SK-N-SH (cell line): Measurements from ENCODE around the gene RPAP2. TPM values are rescaled to one million over a fixed set of nuclear protein-coding genes. Genes with fewer than 3 reads are reported as not detected.

ENCODE experiments used
- CTCF ChIA-PET: fragments of 300-600, 350-600 bp; formaldehyde crosslinking; extraction: SDS; loops from one replicate; lab custom pipeline; 2021; lab: Yijun Ruan, JAX
- POLR2A ChIA-PET: fragments of 350-600 bp; sonication (Branson Sonifier 250); formaldehyde crosslinking; extraction: SDS; loops from one replicate; lab custom pipeline; 2020; ENCODE audit warnings: antibody characterized with exemption, inconsistent platforms; lab: Yijun Ruan, JAX
- DNase-seq: peaks from one replicate; pipeline ENCODE4 v3.0.0; 2012
- H2AFZ ChIP-seq: fragments of 200-600 bp; sonication (generic); 2 replicates; pipeline ENCODE4 v1.8.1; 2016; ENCODE audit warnings: antibody characterized with exemption, mild to moderate bottlenecking, low read depth
- H3F3A ChIP-seq: fragments of 200-600 bp; sonication (generic); replicated peaks from 2 replicates; pipeline ENCODE3; 2016; ENCODE audit warnings: antibody characterized with exemption, mild to moderate bottlenecking; ENCODE audit not compliant: insufficient read depth
- H3K27ac ChIP-seq, 2 experiments: fragments of 200-500 bp in 1 of 2; fragments of 200-600 bp in 1 of 2; sonication (Bioruptor generic) in 1 of 2; sonication (generic), shearing (Covaris generic) in 1 of 2; 2 replicates each; pipeline versions ENCODE4 v1.5.1 to v1.6.1; 2014 to 2016; ENCODE audit warnings: low read depth in 2 of 2, inconsistent platforms in 1 of 2, low read length in 1 of 2, mild to moderate bottlenecking in 1 of 2, mixed read lengths in 1 of 2
- H3K27me3 ChIP-seq: fragments of 200-600 bp; sonication (generic), shearing (Covaris generic); 2 replicates; pipeline ENCODE4 v1.6.1; 2016; ENCODE audit warnings: mixed run types; ENCODE audit not compliant: insufficient read depth
- H3K36me3 ChIP-seq, 2 experiments: fragments of 200-500 bp in 1 of 2; fragments of 200-600 bp in 1 of 2; sonication (Bioruptor generic) in 1 of 2; sonication (generic) in 1 of 2; replicated peaks in 1 of 2; 2 replicates each; pipeline versions ENCODE3 to v1.5.1; 2014 to 2016; ENCODE audit warnings: low read length in 1 of 2, mild to moderate bottlenecking in 1 of 2; ENCODE audit not compliant: insufficient read depth in 2 of 2, control insufficient read depth in 1 of 2
- H3K4me1 ChIP-seq, 2 experiments: fragments of 200-500 bp in 1 of 2; fragments of 200-600 bp in 1 of 2; sonication (Bioruptor generic) in 1 of 2; sonication (generic), shearing (Covaris generic) in 1 of 2; 2 replicates each; pipeline versions ENCODE4 v1.5.1 to v1.6.1; 2014 to 2016; ENCODE audit warnings: low read depth in 1 of 2, low read length in 1 of 2, mixed run types in 1 of 2; ENCODE audit not compliant: insufficient read depth in 2 of 2, control insufficient read depth in 1 of 2
- H3K4me2 ChIP-seq: fragments of 200-600 bp; sonication (generic), shearing (Covaris generic); 2 replicates; pipeline ENCODE4 v1.6.1; 2017; ENCODE audit warnings: mixed run types
- H3K4me3 ChIP-seq, 2 experiments: fragments of 200-500 bp in 1 of 2; fragments of 200-600 bp in 1 of 2; sonication (Bioruptor generic) in 1 of 2; sonication (generic), shearing (Covaris generic) in 1 of 2; 2 replicates each; pipeline versions ENCODE4 v1.5.1 to v1.8.1; 2014 to 2016; ENCODE audit warnings: low read depth in 2 of 2, inconsistent platforms in 1 of 2, low read length in 1 of 2, mild to moderate bottlenecking in 1 of 2, mixed read lengths in 1 of 2, moderate library complexity in 1 of 2
- H3K79me2 ChIP-seq: fragments of 200-600 bp; sonication (generic); 2 replicates; pipeline ENCODE4 v1.8.1; 2017; ENCODE audit warnings: mild to moderate bottlenecking; ENCODE audit not compliant: insufficient read depth
- H3K9ac ChIP-seq: fragments of 200-600 bp; sonication (generic); 2 replicates; pipeline ENCODE4 v1.6.1; 2017; ENCODE audit warnings: mixed run types
- H3K9me2 ChIP-seq: fragments of 200-600 bp; sonication (generic); 2 replicates; pipeline ENCODE4 v1.6.1; 2017; ENCODE audit warnings: mixed run types
- H3K9me3 ChIP-seq: fragments of 200-600 bp; sonication (generic); 2 replicates; pipeline ENCODE4 v1.6.1; 2017; ENCODE audit warnings: mixed run types, mild to moderate bottlenecking, moderate library complexity
- H4K20me1 ChIP-seq: fragments of 200-600 bp; sonication (generic); 2 replicates; pipeline ENCODE4 v1.6.1; 2017; ENCODE audit warnings: mild to moderate bottlenecking, mixed run types; ENCODE audit not compliant: insufficient read depth
- CHD2 ChIP-seq: fragments of 150-350 bp; IDR thresholded peaks from 2 replicates; pipeline ENCODE4 v1.6.1; 2018; ENCODE audit warnings: low read length; ENCODE audit not compliant: partially characterized antibody
- EZH2phosphoT487 ChIP-seq: fragments of 200-600 bp; sonication (generic); IDR thresholded peaks from 2 replicates; pipeline ENCODE4 v1.6.1; 2017; ENCODE audit warnings: low read depth, mixed run types, mild to moderate bottlenecking, antibody characterized with exemption, moderate library complexity, borderline replicate concordance
- FOSL2 ChIP-seq: IDR thresholded peaks from 2 replicates; pipeline ENCODE4 v1.4.0; 2012; ENCODE audit warnings: low read depth, mild to moderate bottlenecking, moderate library complexity, borderline replicate concordance
- FOXJ3 ChIP-seq: sonication (generic); formaldehyde crosslinking; IDR thresholded peaks from 2 replicates; pipeline ENCODE4 v1.5.1; 2020; ENCODE audit warnings: mild to moderate bottlenecking, missing genetic modification reagents
- MEF2A ChIP-seq: IDR thresholded peaks from 2 replicates; pipeline ENCODE4 v1.4.0; 2012; ENCODE audit warnings: low read depth, borderline replicate concordance
- MXI1 ChIP-seq: IDR thresholded peaks from 2 replicates; pipeline ENCODE4 v1.6.1; 2012; ENCODE audit warnings: mild to moderate bottlenecking, low read depth, low read length, improper control_type of control experiment
- NFIC ChIP-seq: IDR thresholded peaks from 2 replicates; pipeline ENCODE4 v1.4.0; 2012; ENCODE audit warnings: borderline replicate concordance
- PBX3 ChIP-seq: IDR thresholded peaks from 2 replicates; pipeline ENCODE4; 2012
- POLR2AphosphoS5 ChIP-seq: IDR thresholded peaks from 2 replicates; pipeline ENCODE4 v1.6.1; 2012; ENCODE audit warnings: low read depth, low read length
- RAD21 ChIP-seq: IDR thresholded peaks from 2 replicates; pipeline ENCODE4 v1.6.1; 2012; ENCODE audit warnings: mild to moderate bottlenecking, low read length
- RCOR1 ChIP-seq: fragments of 150-350 bp; IDR thresholded peaks from 2 replicates; pipeline ENCODE4 v1.6.1; 2017; ENCODE audit warnings: antibody characterized with exemption, low read length
- REST ChIP-seq: IDR thresholded peaks from 2 replicates; pipeline ENCODE4 v1.6.1; 2012; ENCODE audit warnings: mild to moderate bottlenecking, low read depth, low read length, moderate library complexity
- RXRA ChIP-seq: IDR thresholded peaks from 2 replicates; pipeline ENCODE4 v1.4.0; 2012; ENCODE audit warnings: low read depth, mild to moderate bottlenecking, borderline replicate concordance
- SIN3A ChIP-seq: IDR thresholded peaks from 2 replicates; pipeline ENCODE4 v1.6.1; 2012; ENCODE audit warnings: low read depth, mild to moderate bottlenecking, low read length, moderate library complexity, borderline replicate concordance
- SMC3 ChIP-seq: IDR thresholded peaks from 2 replicates; pipeline ENCODE4 v1.6.1; 2012; ENCODE audit warnings: low read depth, low read length, improper control_type of control experiment
- TAF1 ChIP-seq: IDR thresholded peaks from 2 replicates; pipeline ENCODE4 v1.6.1; 2012; ENCODE audit warnings: low read depth, mild to moderate bottlenecking, low read length, moderate library complexity, borderline replicate concordance
- TCF12 ChIP-seq: IDR thresholded peaks from 2 replicates; pipeline ENCODE4 v1.4.0; 2012
- TEAD4 ChIP-seq: IDR thresholded peaks from 2 replicates; pipeline ENCODE4 v1.4.0; 2012; ENCODE audit warnings: mild to moderate bottlenecking, borderline replicate concordance; ENCODE audit not compliant: insufficient read depth
- USF1 ChIP-seq: IDR thresholded peaks from 2 replicates; pipeline ENCODE4 v1.4.0; 2012; ENCODE audit warnings: low read depth, borderline replicate concordance
- YY1 ChIP-seq: IDR thresholded peaks from 2 replicates; pipeline ENCODE4 v1.4.0; 2012; ENCODE audit warnings: low read depth, mild to moderate bottlenecking
- ZBTB33 ChIP-seq: IDR thresholded peaks from 2 replicates; pipeline ENCODE4 v1.4.0; 2012; ENCODE audit warnings: low read depth, borderline replicate concordance
- WGBS: methylation state at CpG from one replicate; pipeline ENCODE4 v1.1.6; 2017; ENCODE audit warnings: low lambda C conversion rate; 5-methylcytosine and 5-hydroxymethylcytosine counted together
- polyA plus RNA-seq, 3 experiments: library from polyadenylated mRNA; depleted of rRNA; stranded (reverse); fragments of >200 nt; gene quantifications; 2 replicates each; pipeline ENCODE4 v1.2.3, GENCODE V29; 2012

The RPAP2 gene
- polyA plus RNA-seq, 1 of the 3 experiments (the other 2 are of a cell fraction) = 3.4 TPM

- WGBS = 16% methylated on average over 2 of the region's 2 CpGs
- DNase-seq = no peak
- H3K27me3 ChIP-seq = no peaks in the 10 kb centered on the region
- no peak overlapping the region for H3K4me3 ChIP-seq
- no peak overlapping the region for H3K27ac ChIP-seq
- no peaks in the 10 kb centered on the region; a peak in 1 of 4 replicates for H3K4me1 ChIP-seq
- POLR2A ChIA-PET = no interaction called here
- no peaks in the 10 kb centered on the region for H3K9me2 ChIP-seq
- no peak overlapping the region for H3K9ac ChIP-seq
- no peak overlapping the region for H3K4me2 ChIP-seq
- H3K79me2 ChIP-seq = no peaks in the 10 kb centered on the region
- H3K36me3 ChIP-seq = no peaks in the 10 kb centered on the region
- no peak overlapping the region for H2AFZ ChIP-seq
- TF ChIP-seq POLR2AphosphoS5 (no peak), EZH2phosphoT487 (no peak), FOSL2 (no peak), TEAD4 (no peak), USF1 (no peak), SIN3A (no peak)
- no peaks in the 10 kb centered on the region for H3K9me3 ChIP-seq
- H4K20me1 ChIP-seq = no peaks in the 10 kb centered on the region
- CTCF ChIA-PET = no interaction called here
- no peaks in the 10 kb centered on the region for H3F3A ChIP-seq
Observed at GRCh38 chr1:92445865-92446264, 147.0 kb downstream of the RPAP2 start.

- Histone ChIP-seq H3K27ac (no peak overlapping the region), H3K79me2 (no peaks in the 10 kb centered on the region), H3F3A (no peaks in the 10 kb centered on the region), H3K4me2 (peak overlapping the region; percentile 38; the same call in 1 of the 2 replicates), H3K9me3 (no peaks in the 10 kb centered on the region), H2AFZ (no peak overlapping the region; the same call in 1 of the 2 replicates), H3K27me3 (no peaks in the 10 kb centered on the region), H3K4me3 (no peak overlapping the region), H3K36me3 (no peaks in the 10 kb centered on the region), H3K9ac (no peak overlapping the region), H3K4me1 (no peaks in the 10 kb centered on the region; a peak in 1 of 4 replicates), H3K9me2 (no peaks in the 10 kb centered on the region), H4K20me1 (no peaks in the 10 kb centered on the region)
- 12% methylated on average over 2 of the region's 2 CpGs for WGBS
- CTCF ChIA-PET = no interaction called here
- no peak for DNase-seq
- POLR2A ChIA-PET = no interaction called here
- TF ChIP-seq PBX3 (no peak), TEAD4 (no peak), MEF2A (no peak), RXRA (no peak), YY1 (no peak), MXI1 (no peak), RAD21 (no peak), CHD2 (no peak), SMC3 (no peak), NFIC (no peak), RCOR1 (no peak), FOXJ3 (CRISPR knock-in tag) (no peak), TAF1 (no peak), REST (no peak), SIN3A (no peak), USF1 (no peak), TCF12 (no peak), ZBTB33 (no peak)
Observed at GRCh38 chr1:92446546-92446945, 147.7 kb downstream of the RPAP2 start.
